HK-2 (cell line): Measurements from ENCODE around the gene GSTM4.
"Not testable (repeated sequence)": the region's sequence is repeated elsewhere in the genome, so short reads cannot be mapped to it uniquely, and the experiment has no call there.

Source experiments
- DNase-seq: peaks from one replicate; pipeline ENCODE4 v3.0.0-alpha.2; 2018; ENCODE audit not compliant: unreplicated experiment

The GSTM4 gene

DNA sequence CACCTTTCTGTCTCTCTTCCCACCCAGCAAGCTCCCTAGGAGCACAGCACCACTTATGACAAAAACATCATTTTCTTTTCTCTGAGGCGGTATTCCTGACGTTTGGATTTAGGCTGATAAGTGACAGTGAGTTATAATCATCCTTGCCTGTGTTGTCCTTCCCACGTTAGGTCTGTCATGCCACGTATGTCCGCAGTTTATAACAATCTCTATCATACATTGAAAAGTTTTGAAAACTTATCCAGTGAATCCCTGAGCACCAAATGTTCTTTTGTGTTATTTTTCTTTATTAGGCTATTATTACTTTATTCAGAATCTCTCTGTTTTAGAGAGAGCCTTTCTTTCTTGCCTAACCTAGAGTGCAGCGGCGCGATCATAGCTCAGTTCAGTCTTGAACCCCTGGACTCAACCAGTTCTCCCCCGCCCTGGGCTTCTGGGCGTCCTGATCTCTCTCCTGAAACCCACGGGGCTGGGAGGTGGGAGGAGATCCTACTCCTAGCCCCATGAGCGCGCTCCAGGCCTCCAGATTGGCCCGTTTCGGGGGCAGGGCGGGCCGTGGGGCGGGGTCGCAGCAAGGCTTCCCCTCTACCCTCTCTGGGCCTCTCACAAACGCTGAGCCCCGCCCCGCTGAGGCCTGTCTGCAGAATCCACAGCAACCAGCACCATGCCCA, 11.7 kb downstream of the GSTM4 start, which contains the start of gene GSTM2:
Gene GSTM2 (plus strand): TSS at position 606 of the 671 bp plus-strand sequence. CDS start 59 bp downstream, at position 665.
- no peak for DNase-seq

DNA sequence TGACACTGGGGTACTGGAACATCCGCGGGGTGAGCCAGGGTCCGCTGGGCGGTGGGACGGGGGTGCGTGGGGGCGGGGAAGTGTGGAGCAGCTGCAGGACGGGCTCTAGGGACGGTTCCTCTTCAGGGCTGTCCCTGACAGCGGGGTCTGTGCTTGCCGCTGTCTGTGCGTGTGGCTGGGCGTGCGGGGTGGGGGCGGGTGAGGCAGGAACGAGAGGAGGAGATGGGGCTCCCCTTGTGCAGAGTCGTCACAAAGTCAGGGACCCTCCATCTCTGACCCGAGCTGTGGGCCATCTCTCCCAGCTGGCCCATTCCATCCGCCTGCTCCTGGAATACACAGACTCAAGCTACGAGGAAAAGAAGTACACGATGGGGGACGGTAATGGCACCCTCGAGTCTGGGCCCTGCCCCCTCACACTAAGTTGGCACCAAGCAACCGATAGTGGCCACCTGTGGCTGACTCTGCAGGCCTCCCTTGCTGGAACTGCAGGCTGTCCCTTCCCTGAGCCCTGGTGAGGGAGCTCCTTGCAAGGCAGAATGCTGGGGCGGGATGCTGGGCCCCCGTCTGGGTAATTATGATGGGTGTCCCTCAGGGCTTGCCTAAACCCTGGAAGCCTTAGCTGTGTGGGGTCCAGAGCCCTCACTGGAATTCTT, 12.3 kb downstream of the GSTM4 start:
- no peak for DNase-seq

DNA sequence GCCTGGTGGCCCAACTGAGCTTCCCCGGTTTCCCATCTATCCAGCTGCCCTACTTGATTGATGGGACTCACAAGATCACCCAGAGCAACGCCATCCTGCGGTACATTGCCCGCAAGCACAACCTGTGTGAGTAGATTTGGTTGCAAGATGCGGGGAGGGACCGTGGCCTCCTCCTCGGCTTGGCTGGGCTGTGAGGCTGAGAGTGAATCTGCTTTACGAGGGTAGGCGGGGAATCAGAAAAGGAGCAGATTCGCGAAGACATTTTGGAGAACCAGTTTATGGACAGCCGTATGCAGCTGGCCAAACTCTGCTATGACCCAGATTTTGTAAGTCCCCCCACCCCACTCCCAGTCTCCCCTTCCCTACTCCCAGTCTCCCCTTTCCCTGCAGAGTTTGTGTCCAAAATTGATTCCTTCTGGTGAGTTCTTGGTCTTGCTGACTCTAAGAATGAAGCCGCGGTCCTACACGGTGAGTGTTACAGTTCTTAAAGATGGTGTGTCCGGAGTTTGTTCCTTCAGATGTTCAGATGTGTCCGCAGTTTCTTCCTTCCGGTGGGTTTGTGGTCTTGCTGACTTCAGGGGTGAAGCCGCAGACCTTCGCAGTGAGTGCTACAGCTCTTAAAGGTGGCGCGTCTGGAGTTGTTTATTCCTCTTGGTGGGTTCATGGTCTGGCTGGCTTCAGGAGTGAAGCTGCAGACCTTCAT, 13.5 kb downstream of the GSTM4 start:
- no peak for DNase-seq

DNA sequence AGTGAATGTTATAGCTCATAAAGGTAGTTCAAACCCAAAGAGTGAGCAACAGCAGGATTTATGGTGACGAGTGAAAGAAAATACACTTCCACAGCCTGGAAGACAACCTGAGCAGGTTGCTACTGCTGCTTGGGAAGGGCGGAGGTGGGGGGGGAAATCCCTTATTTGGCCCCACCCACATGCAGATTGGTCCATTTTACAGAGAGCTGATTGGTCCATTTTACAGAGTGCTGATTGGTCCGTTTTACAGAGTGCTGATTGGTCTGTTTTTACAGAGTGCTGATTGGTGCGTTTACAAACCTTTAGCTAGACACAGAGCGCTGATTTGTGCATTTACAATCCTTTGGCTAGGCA, 14.0 kb downstream of the GSTM4 start:
- DNase-seq: not testable (repeated sequence)

DNA sequence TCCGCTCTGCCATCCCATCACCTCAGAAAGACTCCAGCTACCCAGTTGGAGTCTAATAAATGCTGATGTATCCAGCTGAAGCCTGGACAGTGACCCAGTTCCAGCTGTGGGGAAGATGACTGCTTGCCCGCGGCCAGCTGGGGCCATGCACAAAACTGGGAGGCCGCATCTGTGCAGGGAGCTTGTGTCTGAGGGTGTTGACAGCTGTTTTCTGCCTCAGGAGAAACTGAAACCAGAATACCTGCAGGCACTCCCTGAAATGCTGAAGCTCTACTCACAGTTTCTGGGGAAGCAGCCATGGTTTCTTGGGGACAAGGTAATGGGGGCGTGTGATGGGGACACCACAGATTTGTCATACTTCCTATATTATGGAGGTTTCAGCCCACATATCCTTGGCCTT, 15.2 kb downstream of the GSTM4 start:
- no peak for DNase-seq

DNA sequence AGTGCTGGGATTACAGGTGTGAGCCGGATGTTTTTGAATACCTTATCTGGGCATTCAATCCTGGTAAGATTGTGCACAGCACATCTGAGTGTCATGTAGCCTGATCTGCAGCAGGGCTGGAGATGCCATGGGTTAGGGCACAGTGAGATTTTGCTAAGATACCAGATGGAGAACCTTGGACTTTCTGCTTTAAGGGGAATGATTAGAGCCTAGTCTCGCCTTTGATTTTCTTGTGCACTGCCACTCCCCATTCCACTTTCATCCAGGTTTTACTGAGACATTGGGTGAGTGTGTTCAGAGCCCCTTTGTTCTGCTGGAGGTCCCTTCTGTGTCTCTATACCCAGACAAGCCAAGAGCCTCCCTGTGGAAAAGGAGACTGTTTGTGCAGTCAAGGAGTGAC, 18.0 kb downstream of the GSTM4 start:
- DNase-seq: not testable (repeated sequence)

DNA sequence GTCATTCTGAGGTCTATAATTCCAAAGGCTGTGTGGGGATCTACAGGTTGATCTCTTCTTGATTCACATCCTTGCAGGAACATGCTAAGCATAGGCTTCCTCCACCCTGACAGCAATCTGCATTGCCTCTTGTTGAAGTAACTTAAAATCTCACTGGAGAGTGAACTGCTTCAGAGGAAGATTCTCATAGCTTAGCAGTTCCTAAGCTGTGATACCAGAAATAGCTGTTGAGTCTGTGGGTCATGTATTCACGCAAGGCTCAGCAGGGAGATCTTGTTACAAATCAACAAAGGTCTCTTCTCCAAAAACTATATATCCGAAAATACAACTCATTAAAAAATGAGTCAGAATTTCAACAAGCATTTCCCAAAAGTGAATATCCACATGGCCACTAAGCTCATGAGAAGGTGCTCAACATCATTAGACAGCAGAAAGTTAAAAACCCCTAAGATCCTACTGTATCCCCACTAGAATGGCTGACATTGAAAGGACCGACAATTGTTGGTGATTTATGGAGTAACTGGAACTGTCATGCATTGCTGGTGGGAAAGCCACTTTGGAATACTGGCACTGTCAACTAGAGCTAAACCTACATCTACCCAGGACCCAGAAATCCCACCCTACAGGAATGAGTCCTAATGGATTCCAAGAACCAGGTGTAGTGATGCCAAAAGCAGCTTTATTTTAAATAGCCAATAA, 20.9 kb downstream of the GSTM4 start:
- DNase-seq: not testable (repeated sequence)

DNA sequence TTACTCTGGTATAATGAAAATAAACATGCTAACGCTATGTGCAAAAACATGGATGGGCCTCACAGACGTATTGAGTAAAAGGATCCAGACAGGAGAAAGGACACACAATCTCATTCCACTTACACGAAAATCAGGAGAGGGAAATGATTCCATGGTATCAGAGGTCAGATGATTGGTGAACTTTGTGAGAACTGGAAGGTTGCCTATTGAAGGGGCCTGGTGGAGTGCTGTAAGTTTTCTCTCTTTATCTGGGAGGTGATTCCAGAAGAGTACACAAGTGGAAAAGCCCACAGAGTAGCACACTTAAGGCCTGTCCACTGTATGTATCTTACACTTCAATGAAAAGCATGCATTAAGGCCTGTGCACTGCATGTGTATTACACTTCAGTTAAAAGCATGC, 21.6 kb downstream of the GSTM4 start:
- DNase-seq: no peak

DNA sequence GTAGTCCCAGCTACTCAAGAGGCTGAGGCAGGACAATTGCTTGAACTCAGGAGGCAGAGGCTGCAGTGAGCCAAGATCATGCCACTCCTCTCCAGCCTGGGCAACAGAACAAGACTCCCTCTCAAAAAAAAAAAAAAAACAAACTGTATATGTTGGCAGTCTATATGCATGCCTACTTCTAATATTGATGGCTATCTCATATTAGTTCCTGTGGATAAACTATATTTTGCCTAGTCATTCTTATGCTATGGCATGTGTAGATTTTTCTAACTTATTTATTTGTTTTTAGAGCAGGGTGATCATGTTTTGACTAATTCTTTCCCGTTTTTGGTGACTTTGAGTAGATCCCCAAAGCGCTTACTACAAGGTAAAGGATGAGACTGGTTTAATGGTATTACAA, 22.7 kb downstream of the GSTM4 start:
- not testable (repeated sequence) for DNase-seq

DNA sequence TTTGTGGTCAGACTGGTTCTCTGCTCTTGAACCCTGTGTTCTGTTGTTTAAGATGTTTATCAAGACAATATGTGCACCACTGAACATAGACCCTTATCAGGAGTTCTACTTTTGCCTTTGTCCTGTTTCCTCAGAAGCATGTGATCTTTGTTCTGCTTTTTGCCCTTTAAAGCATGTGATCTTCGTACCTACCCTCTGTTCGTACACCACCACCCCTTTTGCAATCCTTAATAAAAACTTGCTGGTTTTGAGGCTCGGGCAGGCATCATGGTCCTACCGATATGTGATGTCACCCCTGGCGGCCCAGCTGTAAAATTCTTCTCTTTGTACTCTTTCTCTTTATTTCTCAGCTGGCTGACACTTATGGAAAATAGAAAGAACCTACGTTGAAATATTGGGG, 28.9 kb downstream of the GSTM4 start:
- DNase-seq: not testable (repeated sequence)

DNA sequence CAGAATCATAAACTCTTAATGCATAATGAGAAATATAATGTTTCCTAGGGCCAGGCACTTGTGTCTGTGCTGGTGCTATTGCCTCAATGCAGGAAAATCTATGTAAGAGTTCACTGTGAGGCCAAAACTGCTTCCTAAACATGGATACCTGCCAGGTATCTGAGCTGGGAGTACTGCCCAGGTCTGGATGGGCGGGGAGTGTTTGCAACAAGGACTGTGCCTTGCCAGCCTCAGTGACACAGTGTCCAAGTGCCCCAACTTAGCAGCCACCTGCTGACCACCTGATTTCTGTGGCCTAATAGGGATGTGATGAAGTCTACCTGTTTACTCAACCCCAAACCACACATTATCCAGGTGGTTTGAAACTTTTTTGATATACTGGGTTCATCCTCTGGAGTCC, 29.5 kb downstream of the GSTM4 start:
- DNase-seq: not testable (repeated sequence)

DNA sequence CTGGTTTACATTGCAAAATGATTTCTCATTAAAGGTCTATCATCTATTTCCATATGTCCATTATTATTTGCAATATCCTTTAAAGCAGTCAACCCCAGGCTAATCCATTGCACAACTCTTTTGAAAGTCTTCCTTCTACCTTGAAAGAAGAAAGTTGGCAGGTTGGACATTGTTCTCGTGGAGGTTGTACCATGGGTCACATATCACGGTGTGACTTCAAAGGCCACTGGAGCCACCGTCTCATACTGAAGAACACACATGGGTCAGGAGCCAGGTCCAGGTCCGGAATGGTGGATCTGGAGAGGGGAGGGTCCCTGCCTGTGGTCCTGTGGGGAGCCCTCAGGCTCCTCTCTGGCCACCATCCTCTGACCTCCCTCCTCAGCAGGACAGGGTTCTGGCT, 30.0 kb downstream of the GSTM4 start:
- DNase-seq: not testable (repeated sequence)

DNA sequence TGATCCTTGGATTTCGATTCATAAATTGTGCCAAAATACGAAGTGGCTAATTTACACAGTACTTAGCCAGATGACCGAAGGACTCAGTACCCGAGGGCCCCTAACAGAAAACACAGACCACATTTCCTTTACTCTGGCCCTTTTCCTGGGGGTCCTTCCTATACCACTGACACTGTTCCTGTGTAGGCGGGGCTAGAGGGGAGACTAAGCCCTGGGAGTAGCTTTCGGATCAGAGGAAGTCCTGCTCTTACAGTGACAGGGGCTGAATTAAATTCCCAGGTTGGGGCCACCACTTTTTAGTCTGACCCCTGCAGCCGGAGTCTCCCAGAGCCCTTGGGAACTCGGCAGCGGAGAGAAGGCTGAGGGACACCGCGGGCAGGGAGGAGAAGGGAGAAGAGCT, 31.2 kb downstream of the GSTM4 start:
- not testable (repeated sequence) for DNase-seq

DNA sequence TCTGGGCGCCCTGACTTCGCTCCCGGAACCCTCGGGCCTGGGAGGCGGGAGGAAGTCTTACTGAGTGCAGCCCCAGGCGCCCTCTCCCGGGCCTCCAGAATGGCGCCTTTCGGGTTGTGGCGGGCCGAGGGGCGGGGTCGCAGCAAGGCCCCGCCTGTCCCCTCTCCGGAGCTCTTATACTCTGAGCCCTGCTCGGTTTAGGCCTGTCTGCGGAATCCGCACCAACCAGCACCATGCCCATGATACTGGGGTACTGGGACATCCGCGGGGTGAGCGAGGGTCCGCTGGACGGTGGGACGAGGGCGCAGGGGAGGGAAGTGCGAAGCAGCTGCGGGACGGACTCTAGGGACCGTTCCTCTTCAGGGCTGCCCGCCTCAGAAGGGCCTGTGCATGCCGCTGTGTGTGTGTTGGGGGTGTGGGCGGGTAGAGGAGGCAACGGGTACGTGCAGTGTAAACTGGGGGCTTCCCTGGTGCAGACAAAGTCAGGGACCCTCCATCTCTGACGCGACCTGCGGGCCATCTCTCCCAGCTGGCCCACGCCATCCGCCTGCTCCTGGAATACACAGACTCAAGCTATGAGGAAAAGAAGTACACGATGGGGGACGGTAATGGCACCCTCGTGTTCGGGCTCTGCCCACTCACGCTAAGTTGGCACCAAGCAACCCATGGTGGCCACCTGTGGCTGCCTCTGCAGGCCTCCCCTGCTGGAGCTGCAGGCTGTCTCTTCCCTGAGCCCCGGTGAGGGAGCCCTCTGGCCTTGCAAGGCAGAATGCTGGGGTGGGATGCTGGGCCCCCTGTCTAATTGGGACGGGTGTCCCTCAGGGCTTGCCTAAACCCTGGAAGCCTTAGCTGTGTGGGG, 32.0 kb downstream of the GSTM4 start, which contains the start of gene GSTM1:
Gene GSTM1 (plus strand): TSS at position 177 of the 859 bp plus-strand sequence. CDS start 57 bp downstream, at position 234.
- DNase-seq: no peak

DNA sequence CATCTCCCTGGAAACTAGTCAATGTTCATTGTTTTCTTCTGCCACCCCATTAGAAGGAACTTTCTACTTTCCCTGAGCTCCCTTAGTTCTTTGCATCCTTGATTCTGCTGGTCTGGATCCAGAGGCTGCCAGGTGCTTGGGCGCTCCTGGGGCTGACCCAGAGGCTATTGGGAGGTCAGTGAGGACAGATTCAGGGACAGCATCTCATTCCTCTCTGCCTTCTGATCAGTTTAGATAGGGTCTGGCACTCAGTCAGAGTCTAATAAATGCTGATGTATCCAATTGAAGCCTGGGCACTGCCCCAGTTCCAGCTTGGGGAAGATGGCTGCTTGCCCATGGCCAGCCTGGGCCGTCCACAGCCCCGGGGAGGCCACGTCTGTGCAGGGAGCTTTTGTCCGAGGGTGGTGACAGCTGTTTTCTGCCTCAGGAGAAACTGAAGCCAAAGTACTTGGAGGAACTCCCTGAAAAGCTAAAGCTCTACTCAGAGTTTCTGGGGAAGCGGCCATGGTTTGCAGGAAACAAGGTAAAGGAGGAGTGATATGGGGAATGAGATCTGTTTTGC, 34.0 kb downstream of the GSTM4 start:
- DNase-seq: no peak

DNA sequence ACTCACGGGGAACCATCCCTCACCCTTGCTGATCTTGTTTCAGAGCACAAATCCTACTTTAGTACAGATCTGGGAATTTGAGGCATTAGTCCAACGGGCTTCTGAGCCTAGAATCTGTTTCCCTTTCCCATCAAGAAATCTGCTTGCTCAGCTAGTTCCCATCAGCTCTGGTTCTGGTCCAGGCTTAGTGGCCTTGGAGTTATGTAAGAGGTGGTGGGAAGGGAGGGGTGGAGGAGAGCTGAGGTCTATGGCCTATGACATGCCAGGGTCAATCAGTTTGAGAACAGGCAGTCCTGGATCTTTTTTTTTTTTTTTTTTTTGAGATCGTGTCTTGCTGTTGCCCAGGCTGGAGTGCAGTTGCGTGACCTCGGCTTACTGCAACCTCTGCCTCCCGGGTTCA, 35.9 kb downstream of the GSTM4 start:
- no peak for DNase-seq

DNA sequence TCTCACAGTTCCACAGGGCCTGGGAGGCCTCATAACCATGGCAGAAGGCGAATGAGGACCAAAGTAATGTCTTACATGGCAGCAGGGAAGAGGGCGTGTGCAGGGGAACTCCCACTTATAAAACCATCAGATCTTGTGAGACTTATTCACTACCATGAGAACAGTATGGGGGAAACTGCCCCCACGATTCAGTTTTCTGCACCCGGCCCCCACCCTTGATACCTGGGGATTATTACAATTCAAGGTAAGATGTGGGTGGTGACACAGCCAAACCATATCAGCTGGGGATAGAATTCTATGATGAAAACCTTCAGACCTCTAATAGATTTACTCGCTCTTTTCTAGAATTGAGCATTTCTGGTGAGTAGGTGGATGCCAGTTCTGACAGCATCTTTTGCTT, 38.5 kb downstream of the GSTM4 start:
- DNase-seq: not testable (repeated sequence)

DNA sequence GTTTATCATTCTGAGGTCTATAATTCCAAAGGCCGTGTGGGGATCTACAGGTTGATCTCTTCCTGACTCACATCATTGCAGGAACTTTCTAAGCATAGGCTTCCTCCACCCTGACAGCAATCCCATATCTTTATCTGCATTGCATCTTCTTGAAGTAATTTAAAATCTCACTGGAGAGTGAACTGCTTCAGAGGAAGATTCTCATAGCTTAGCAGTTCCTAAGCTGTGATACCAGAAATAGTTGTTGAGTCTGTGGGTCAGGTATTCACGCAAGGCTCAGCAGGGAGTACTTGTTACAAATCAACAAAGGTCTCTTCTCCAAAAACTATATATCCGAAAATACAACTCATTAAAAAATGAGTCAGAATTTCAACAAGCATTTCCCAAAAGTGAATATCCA, 39.2 kb downstream of the GSTM4 start:
- DNase-seq: not testable (repeated sequence)

DNA sequence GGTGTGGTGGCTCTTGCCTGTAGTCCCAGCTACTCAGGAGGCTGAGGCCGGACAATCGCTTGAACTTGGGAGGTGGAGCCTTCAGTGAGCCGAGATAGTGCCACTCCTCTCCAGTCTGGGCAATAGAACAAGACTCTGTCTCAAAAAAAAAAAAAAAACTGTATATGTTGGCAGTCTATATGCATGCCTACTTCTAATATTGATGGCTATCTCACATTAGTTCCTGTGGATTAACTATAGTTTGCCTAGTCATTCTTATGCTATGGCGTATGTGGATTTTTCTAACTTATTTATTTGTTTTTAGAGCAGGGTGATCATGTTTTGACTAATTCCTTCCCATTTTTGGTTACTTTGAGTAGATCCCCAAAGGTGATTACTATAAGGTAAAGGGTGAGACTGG, 41.2 kb downstream of the GSTM4 start:
- DNase-seq: no peak

DNA sequence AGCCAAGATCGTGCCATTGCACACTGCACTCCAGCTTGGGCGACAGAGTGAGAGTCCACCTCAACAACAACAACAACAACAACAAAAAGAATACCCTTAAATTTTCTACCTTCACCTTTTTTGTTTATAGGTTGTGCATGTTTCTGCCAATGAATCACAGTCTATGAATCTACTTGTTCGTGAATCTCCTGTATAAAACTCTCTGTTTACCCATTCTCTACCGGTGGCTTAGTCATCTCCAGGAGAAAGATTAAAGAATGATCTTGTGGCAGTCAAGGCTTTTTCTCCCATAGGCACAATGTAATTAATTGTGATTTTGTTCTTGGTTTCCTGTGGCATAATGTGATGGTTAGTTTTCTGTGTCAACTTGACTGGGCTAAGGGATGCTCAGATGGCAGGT, 42.0 kb downstream of the GSTM4 start:
- not testable (repeated sequence) for DNase-seq

DNA sequence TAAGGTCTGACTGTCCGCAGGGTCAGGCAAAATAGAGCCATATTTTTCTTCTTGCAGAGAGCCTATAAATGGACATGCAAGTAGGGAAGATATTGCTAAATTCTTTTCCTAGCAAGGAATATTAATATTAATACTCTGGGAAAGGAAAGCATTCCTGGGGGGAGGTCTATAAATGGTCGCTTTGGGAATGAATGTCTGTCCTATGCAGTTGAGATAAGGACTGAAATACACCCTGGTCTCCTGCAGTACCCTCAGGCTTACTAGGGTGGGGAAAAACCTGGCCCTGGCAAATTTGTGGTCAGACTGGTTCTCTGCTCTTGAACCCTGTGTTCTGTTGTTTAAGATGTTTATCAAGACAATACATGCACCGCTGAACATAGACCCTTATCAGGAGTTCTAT, 47.0 kb downstream of the GSTM4 start:
- DNase-seq: not testable (repeated sequence)
